GM19395 (cell line): ENCODE measurements around the gene CATSPER2.
"Not testable (repeated sequence)": the region's sequence is repeated elsewhere in the genome, so short reads cannot be mapped to it uniquely, and the experiment has no call there.

Experiments used
- ATAC-seq: cut with Tn5 transposase; IDR thresholded peaks from one replicate; pipeline ENCODE4 v1.9.1; 2021; ENCODE audit warnings: mild to moderate bottlenecking, moderate library complexity; ENCODE audit not compliant: unreplicated experiment

CATSPER2 gene

GRCh38 chr15:43593328-43594190, 55.1 kb downstream of the CATSPER2 start, which contains the start of gene CKMT1B:
CKMT1B (plus strand) TSS chr15:43594027; CDS start chr15:43594219, 192 bp downstream.
- not testable (repeated sequence) for ATAC-seq

GRCh38 chr15:43592841-43593240, 55.8 kb downstream of the CATSPER2 start:
- not testable (repeated sequence) for ATAC-seq

- peak; percentile 95 for ATAC-seq
Measured at GRCh38 chr15:43589778-43590466, 58.7 kb downstream of the CATSPER2 start, which contains the start of gene PPIP5K1. PPIP5K1 (minus strand) TSS chr15:43590208; CDS start chr15:43584504, 5,704 bp downstream.
